NCI-H1105 (cell line): ENCODE measurements around the gene NEMP2.

Experiments used
- DNase-seq: peaks from one replicate; lab custom pipeline; 2025; lab: John Stamatoyannopoulos, UW

Gene NEMP2

GRCh38 chr2:190534310-190535120 lies at the start of gene NEMP2:
TSS of gene NEMP2 (minus strand) at chr2:190534722. CDS start at chr2:190534655, 67 bp downstream.
- peak; percentile 83 for DNase-seq

DNA sequence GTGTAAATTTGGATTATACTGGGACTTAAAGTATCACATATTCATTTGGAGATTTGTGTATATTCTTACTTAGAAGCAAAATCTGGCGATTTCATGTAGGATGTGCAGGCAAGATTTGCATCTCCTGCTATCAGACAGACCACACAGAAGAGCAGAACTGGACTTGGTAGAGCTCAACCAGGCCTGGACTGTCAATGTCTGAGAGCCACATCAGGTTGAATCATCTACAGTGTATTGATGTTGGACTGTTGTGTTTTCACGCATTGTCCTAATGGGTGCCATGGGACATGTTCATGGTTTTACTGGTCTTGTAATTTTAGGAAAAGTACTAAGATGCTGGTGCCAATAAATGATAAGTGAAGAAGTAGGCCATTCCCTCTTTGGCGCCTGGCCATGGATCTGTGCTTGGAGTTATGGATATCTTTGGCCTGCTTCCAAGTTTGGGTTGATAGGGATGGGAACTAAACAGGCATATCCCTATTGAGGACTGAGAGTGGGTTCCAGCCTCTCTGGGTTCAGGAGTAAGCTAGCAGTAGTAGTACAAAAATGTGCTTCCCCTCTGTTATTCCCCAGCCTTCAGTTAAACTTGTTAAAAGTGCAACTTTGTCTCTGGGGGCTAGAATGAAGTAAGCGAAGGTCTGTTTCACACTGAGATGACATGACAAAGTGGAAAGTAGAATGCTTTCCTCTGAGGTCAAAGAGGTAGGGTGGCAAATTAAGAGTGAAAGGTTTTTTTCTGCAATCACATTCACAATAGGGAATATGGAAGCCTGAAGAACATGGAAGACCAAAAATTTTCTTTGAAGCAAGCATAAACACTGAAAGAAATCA lies 49.2 kb upstream of the NEMP2 start:
- peak; percentile 43 for DNase-seq

DNA sequence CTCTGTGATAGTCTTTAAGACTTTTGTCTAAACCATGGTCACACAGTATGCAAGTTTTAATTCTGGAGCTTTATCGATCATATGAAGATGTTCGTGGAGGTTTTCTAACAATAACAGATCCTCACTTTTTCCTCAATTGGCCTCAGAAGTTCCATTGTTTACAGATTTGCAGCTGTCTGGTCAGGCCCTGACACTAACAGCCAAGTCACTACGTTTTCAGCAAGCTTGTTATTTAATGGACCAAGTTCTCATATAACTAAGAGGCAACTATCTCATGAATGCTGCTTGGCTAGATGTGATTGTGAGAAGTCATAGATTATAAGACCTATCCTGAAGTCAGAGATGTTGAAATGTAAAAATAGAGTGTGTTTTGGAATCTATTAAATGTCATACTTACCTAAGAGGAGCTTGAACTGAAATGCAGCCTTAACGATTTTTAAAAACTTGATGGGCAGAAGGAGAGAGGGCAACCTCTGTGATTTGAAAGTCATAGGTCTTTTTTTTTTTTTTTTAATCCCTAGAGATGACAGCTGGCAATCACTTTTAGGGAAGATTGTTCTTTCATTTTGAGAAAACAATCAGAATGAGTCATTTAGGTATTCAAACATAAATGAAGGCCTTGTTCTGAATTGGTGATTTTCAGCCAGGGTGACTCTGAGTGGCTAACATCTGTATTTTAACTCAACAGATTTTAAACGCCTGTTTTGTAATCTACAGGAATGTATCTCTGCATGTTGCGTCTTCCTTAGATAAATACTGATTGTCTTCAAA lies 48.4 kb upstream of the NEMP2 start:
- no peak for DNase-seq

GRCh38 chr2:190582019-190582418 lies 47.5 kb upstream of the NEMP2 start:
- no peak for DNase-seq

DNA sequence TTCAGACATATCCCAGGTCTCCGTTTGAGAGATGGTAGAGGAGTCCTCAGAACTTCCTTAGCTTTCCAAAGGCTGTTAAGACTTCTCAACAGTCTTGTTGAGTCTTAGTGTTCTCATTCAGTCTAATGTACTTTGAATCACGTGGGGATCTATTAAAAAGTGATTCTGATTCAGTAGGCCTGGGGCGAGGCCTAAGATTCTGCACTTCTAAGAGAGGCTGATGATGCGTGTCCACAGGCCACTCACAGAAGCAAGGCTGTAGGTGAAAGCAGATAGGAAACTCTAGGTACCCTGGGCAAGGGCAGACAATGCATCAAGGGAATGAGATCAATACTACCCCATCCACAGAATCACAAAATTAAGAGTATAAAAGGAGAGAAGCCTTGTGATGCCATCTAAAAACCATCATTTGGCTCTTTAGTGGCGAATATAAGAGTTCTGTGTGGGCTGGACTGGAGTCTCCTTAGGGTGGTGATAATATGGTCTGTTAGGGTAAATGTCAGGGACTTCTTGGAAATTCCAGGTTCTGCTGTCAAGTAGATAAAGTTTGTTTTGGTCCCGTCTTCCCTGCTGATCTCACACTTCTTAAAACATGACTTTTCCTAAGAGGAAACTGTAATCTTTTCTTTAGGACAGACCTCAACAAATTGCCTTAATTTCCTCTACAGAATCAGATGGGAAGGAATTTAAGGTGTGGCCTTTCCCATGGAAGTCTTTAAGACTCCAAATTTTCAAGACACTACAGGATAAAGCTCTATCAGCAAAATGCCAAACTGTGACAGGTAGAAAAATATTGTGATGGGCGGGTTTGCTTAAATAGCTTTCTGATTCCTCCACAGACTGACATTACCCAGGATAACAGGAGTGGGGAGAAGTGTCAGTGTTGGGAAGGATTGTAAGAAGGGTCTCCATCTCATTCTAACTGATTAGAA lies 45.7 kb upstream of the NEMP2 start:
- DNase-seq: no peak

DNA sequence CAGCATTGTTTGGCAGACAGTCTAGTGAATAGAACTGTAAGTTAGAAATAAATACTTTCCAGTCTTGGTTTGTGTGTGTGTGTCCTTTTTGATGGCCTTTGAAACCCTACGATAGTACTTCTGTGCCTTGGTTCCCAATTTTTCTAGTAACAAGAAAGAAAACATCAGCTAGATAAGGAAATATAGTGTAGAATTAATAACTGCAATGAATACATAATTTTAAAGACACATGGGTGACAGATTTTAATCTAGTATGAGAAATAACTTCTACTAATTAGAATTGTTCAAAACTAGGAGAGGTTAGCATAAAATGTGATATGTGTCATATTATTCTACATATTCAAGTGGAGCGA lies 44.5 kb upstream of the NEMP2 start:
- no peak for DNase-seq

DNA sequence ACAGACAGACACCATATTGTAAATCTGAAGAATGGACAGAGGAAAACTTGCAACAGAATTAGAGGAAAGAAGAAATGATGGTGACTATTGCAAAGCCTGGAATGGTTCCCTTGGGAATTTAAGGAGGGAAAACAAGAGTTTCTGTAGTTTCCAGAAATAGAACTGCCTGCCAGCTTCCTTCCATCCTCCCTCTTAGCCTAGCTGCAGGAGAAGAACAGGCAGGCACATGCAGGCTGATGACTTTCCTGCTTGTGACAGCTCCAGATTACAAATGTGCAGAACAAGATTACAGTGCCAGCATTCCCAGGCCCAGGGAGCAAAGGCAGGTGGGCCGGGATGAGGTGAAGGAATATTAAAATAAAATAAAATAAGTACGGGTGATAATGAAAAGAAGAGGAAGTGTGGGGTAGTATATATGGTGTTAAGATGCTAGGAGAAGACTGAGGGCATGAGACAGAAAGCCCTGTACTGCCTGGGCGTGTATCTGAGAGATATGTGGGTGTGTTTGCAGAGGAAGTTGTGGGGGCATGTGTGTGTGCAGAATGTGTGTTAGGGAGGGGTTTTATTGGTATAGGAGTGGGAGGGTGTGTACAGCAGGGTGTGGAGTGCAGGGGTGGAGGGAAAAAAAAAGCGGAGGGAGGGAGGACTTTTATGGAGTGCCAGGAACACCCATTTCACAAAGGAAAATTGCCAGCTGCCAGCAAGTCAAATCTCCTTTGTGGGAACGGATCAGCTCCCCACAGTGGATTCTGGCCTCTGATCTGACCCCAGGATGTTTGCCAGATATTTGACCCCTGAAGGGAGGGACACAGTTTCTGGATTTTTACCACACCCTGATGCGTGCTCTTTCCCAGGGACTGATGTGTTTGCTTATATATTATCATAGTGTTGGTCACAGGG lies 43.9 kb upstream of the NEMP2 start:
- DNase-seq: peak; percentile 22

DNA sequence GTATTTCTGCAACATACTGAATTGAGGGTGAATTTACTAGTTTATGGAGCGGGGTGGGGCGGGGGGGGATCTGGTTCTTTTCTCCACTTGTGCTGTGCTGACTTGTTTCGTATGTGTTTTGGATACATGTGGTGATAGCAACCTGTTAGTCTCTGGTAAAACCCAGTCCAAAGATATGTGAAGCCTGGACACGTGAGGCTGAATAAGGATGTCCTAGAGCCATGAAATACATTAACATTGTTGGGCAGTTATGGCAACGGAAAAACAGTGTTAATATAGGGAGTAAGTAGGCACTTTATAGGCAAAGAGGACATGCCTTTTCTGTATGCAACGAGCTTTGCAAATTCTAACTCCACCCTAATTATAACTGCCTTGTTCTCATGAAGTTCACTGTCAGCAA lies 42.1 kb upstream of the NEMP2 start:
- no peak for DNase-seq

DNA sequence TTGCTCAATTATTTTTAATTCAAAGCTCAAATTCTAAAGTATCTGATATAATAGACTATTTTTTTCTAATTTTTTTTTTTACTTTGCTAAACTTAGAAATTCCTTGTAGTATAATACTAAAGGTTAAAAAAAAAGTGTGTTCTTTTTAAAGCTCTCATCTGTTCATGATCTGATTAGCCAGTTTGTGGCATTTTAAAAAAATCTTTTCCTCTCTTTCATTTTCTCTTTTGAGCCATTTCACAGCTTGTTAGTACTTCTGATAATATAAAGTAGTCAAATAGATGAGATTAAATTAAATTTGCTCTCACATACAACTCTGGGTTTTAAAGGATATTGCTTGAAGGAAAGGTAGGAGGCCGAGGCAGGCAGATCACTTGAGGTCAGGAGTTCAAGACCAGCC lies 40.7 kb upstream of the NEMP2 start:
- DNase-seq: no peak

DNA sequence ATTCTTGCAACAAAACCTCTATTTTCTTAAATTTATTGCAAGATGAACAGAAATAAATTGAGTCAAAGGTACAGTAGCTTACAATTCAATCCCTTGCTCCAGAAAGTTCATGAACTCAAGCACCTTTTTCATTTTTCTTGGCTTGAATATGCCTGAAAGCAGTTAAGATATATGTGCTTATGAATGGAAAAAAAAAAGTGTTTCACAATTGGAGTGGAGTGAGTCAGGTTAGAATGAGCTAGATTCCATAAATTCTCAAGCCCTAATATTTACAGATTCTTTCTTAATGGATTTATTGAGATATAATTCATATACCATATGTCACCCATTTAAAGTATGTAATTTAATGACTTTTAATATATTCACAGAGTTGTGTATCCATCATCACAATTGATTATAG lies 39.6 kb upstream of the NEMP2 start:
- DNase-seq: no peak

DNA sequence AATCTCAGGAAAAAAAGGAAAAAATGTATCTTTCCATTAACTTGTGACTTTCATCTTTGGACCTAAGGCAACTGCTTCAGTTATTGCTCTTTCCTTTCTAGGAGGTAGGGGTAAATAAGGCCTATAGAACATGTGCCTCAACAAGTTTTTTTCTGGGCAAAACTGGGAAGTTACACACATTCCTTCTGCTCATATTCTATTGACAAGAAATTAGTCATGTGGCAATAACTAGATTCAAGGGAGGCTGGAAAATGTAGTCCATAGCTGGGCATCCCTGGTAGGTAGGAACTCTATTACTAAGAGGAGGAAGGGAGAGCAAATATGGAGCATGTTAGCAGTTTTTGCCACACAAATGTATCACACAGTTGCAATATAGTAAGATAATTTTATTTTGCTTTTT lies 37.7 kb upstream of the NEMP2 start:
- no peak for DNase-seq

- no peak for DNase-seq
Observed at GRCh38 chr2:190571686-190572085, 37.2 kb upstream of the NEMP2 start.

DNA sequence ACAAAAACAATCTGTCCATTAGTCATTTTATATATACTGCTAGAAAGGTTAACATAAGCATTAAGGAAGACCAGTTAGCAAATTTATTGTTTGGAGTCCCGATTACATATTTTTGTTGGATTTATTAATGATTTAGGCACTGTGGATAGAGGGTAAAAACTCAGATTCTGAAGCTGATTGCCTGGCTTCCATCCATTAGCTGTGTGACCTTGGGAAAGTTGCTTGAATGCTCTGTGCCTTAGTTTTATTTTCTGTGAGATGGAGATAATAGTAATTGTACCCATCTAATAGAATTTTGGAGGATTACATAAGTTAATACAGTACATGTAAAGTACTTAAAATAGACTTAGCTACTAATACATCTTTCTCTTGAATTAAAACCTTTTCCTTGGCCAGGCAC lies 36.3 kb upstream of the NEMP2 start:
- no peak for DNase-seq

- no peak for DNase-seq
Observed at GRCh38 chr2:190569994-190570755, 35.7 kb upstream of the NEMP2 start.

- DNase-seq: no peak
Observed at GRCh38 chr2:190564838-190565237, 30.3 kb upstream of the NEMP2 start.

DNA sequence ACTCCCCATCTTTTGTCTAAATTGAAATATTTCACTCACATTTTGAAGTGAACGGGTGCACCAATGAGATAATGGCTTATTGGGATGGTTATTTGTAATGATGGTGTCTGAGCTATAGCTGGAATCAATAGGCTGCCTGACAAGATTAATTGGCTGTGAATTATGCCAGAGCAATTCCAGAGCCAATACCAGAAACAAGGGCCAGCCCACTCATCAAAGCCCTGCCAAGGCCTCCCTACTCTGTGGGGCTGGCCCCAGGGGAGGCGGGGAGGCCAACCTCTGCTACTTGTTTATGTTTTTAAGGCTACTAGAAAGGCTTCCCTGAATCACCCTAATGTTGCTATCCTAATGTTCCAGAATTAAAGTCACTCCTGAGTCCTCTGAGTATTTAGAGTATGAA lies 29.1 kb upstream of the NEMP2 start:
- DNase-seq: no peak

DNA sequence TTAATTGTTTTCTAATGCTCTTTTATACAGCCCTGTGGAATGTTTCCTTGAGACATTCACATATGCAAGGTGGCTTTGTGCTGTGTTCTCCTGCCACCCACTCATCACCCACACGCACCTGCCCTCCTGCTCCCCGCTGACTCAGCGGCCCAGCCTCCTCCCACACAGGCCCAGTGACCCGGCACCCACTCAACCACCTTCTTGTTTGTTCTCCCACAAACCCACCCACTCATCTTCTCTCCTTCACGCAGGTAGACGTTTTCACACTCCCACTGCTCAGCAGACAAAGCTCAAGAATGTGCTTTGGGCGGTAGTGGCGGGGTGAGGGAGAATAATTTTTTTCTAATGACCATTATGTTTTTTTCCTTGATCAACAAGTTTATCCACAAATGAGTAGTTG lies 28.6 kb upstream of the NEMP2 start:
- no peak for DNase-seq

GRCh38 chr2:190562121-190562520 lies 27.6 kb upstream of the NEMP2 start:
- DNase-seq: no peak

DNA sequence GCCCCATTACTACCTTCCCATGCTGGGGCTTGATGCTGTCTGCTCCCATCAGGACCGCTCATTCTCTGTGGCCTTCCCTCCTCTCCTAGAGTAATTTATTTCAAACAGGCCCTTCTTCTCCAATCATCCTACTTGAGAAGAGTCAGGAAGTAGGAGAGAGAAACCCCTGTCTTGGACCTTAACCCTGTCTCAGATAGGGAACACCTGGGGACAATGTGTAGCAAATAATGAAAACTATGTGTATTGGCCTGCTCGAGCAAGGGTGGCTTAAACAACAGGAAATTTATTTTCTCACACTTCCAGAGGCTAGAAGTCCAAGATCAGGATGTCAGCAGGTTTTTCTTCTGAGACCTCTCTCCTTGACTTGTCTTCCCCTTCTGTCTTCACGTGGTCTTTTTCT lies 26.6 kb upstream of the NEMP2 start:
- DNase-seq: no peak
